Neutrophil (primary cell): ENCODE data around the gene TENM4.

ENCODE experiments used
- H3K27ac ChIP-seq: fragments of 200-600 bp; sonication (generic); 2 replicates; pipeline ENCODE4 v1.5.1; 2016; ENCODE audit warnings: mild to moderate bottlenecking, moderate library complexity
- H3K27me3 ChIP-seq: fragments of 200-600 bp; sonication (generic); 2 replicates; pipeline ENCODE4 v1.6.0; 2016; ENCODE audit warnings: mild to moderate bottlenecking
- H3K36me3 ChIP-seq: fragments of 200-600 bp; sonication (generic); 2 replicates; pipeline ENCODE4 v1.5.1; 2017
- H3K4me1 ChIP-seq, 2 experiments: fragments of 200-600 bp in 1 of 2; sonication (generic) in 1 of 2; 1 replicate in 1 of 2; 2 replicates in 1 of 2; pipeline versions ENCODE4 v1.5.1 to v1.6.1; 2013 to 2016; ENCODE audit warnings: low read depth in 1 of 2, low read length in 1 of 2, mild to moderate bottlenecking in 1 of 2, moderate library complexity in 1 of 2; ENCODE audit not compliant: control insufficient read depth in 1 of 2, insufficient read depth in 1 of 2
- H3K4me3 ChIP-seq, 2 experiments: fragments of 200-600 bp in 1 of 2; sonication (generic) in 1 of 2; 1 replicate in 1 of 2; 2 replicates in 1 of 2; pipeline ENCODE4 v1.5.1; 2013 to 2016; ENCODE audit warnings: low read depth in 1 of 2, low read length in 1 of 2, mild to moderate bottlenecking in 1 of 2, moderate library complexity in 1 of 2
- H3K9me3 ChIP-seq: fragments of 200-600 bp; sonication (generic); 2 replicates; pipeline ENCODE4 v1.5.1; 2016
- TF ChIP-seq, protein P1 (sequence below): fragments of 200-600 bp; sonication (generic); IDR thresholded peaks from 2 replicates; pipeline ENCODE4 v1.5.1; 2016; ENCODE audit warnings: antibody characterized with exemption

TENM4 gene

GRCh38 chr11:79185351-79185750 is 255.5 kb downstream of the TENM4 start:
- Histone ChIP-seq H3K27me3 (no peaks in the 10 kb centered on the region), H3K9me3 (no peaks in the 10 kb centered on the region), H3K4me3 (no peak overlapping the region), H3K36me3 (no peaks in the 10 kb centered on the region), H3K27ac (no peak overlapping the region), H3K4me1 (no peaks in the 10 kb centered on the region)
- TF ChIP-seq, protein P1, sequence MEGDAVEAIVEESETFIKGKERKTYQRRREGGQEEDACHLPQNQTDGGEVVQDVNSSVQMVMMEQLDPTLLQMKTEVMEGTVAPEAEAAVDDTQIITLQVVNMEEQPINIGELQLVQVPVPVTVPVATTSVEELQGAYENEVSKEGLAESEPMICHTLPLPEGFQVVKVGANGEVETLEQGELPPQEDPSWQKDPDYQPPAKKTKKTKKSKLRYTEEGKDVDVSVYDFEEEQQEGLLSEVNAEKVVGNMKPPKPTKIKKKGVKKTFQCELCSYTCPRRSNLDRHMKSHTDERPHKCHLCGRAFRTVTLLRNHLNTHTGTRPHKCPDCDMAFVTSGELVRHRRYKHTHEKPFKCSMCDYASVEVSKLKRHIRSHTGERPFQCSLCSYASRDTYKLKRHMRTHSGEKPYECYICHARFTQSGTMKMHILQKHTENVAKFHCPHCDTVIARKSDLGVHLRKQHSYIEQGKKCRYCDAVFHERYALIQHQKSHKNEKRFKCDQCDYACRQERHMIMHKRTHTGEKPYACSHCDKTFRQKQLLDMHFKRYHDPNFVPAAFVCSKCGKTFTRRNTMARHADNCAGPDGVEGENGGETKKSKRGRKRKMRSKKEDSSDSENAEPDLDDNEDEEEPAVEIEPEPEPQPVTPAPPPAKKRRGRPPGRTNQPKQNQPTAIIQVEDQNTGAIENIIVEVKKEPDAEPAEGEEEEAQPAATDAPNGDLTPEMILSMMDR, result no peak

DNA sequence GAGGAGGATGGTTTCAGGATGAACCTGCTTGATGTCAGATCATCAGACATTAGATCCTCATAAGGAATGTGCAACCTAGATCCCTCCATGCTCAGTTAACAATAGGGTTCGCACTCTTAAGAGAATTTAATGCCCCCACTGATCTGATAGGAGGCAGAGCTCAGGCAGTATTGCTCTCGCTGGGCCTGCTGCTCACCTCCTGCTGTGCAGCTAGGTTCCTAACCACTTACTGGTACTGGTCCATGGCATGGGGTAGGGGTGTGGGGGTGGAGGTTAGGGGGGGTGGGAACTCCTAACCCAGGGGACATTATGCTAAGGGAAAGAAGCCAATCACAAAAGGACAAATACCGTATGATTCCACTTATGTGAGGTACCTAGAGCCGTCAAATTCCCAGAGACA is 256.5 kb downstream of the TENM4 start:
- Histone ChIP-seq H3K27me3 (no peaks in the 10 kb centered on the region), H3K4me3 (no peak overlapping the region), H3K36me3 (no peaks in the 10 kb centered on the region), H3K27ac (no peak overlapping the region), H3K9me3 (no peaks in the 10 kb centered on the region), H3K4me1 (no peaks in the 10 kb centered on the region)
- TF ChIP-seq, protein P1, result no peak

DNA sequence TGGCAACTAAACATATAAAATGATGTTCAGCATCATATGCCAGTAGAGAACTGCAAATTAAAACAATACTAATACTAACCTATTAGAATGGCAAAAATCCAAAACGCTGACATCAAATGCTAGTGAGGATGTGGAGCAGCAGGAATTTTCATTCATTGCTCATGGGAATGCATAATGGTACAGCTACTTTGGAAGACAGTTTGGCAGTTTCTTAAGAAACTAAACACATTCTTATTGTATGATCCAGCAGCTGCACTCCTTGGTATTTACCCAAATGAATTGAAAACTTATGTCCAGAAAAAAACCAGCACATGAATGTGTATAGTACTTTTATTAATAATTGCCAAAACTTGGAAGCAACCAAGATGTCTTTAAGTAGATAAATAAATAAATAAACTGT is 258.0 kb downstream of the TENM4 start:
- Histone ChIP-seq H3K36me3 (no peaks in the 10 kb centered on the region), H3K4me3 (no peak overlapping the region), H3K27ac (no peak overlapping the region), H3K9me3 (no peaks in the 10 kb centered on the region), H3K27me3 (no peaks in the 10 kb centered on the region), H3K4me1 (no peaks in the 10 kb centered on the region)
- TF ChIP-seq, protein P1, result no peak

DNA sequence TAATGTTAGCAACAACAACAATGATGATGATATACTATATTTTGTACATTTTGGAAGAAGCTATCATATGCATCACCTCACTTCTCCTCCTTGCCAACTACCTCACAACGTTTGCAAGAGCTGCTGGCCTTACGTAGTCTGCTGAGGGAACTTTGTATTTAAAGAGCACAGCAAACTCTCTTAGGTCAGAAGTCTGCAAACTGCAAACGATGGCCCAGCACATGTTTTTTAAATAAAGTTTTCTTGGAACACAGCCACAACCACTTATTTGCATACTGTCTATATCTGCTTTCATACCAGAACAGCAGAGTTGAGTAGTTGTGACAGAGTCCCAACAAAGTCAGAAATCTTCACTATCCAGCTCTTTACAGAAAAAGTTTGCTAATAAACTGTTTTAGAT is 261.7 kb downstream of the TENM4 start:
- Histone ChIP-seq H3K9me3 (no peaks in the 10 kb centered on the region), H3K27ac (no peak overlapping the region), H3K4me1 (no peaks in the 10 kb centered on the region), H3K27me3 (no peaks in the 10 kb centered on the region), H3K4me3 (no peak overlapping the region), H3K36me3 (no peaks in the 10 kb centered on the region)
- TF ChIP-seq, protein P1, result no peak

GRCh38 chr11:79174045-79175008 is 266.5 kb downstream of the TENM4 start:
- H3K27ac ChIP-seq, result no peak overlapping the region
- no peak overlapping the region for H3K4me3 ChIP-seq
- TF ChIP-seq, protein P1, result no peak
- H3K4me1 ChIP-seq, result no peaks in the 10 kb centered on the region
- no peaks in the 10 kb centered on the region for H3K36me3 ChIP-seq
- no peaks in the 10 kb centered on the region for H3K27me3 ChIP-seq
- H3K9me3 ChIP-seq, result no peaks in the 10 kb centered on the region
